Measurements from ENCODE around the gene GTF2IRD1. TPM values are rescaled to one million over a fixed set of nuclear protein-coding genes. Genes with fewer than 3 reads are reported as not detected.

Gene GTF2IRD1
- total RNA-seq, 1 experiment from 2014 or later, result 34.3 TPM

DNA sequence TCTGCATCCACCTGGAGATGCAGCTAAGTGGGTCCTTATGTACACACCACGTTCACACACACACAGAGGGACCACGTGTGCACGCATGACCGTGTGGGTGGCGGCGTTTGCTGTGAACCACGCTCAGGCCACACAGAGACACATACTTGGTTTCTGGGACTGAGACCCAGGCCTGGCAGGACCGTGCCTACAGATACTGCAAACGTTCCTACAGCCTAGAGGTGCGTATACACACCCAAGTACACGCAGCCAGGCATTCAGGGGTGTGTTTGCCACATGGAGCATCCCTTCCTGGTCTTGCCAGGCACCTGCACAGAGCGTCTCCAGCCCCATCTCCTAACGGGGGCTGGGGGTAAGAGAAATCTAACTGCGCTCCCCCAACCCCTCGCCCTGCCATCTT, 49.0 kb upstream of the GTF2IRD1 start:
- peaks cover 5 to 15% of the 10 kb centered on the region in 2 experiments for H3K4me1 Mint-ChIP-seq
- H3T11ph ChIP-seq (ENCODE audit: low read length), result no peak overlapping the region
- no peak overlapping the region for H4K5ac ChIP-seq (ENCODE audit: insufficient read length, low read depth, low read length)
- H3K27me3 Mint-ChIP-seq (ENCODE audit: low read depth), result peaks cover 7% of the 10 kb centered on the region
- DNase-seq, result no peak
- no peak overlapping the region for H3K14ac ChIP-seq (ENCODE audit: insufficient read depth, low read length)
- no CpG with 5 or more reads among the region's 15 CpGs for WGBS (ENCODE audit: extremely low coverage, insufficient read length, low lambda C conversion rate)
- H2AFZ ChIP-seq (ENCODE audit: low read length), result no peak overlapping the region
- H4K8ac ChIP-seq (replicated peaks; ENCODE audit: insufficient read length, low read depth, low read length), result no peak overlapping the region
- no peaks in the 10 kb centered on the region; a peak in 1 of 5 replicates for H3K9me3 Mint-ChIP-seq
- no peak overlapping the region for H2BK12ac ChIP-seq (ENCODE audit: insufficient read length, low read depth, low read length)
- no peaks in the 10 kb centered on the region for H3K4me1 ChIP-seq (ENCODE audit: insufficient read depth, low read length)
- H3K27ac Mint-ChIP-seq, result no peak overlapping the region
- H3K36me3 Mint-ChIP-seq (ENCODE audit: insufficient read depth in 1 of 3, low read depth in 3 of 3), result peaks cover 6 to 12% (median 9%) of the 10 kb centered on the region in 3 experiments; a peak in 6 of 7 replicates
- H2BK5ac ChIP-seq (ENCODE audit: insufficient read length, low read length), result no peak overlapping the region
- no peaks in the 10 kb centered on the region for H3K23me2 ChIP-seq (ENCODE audit: insufficient read length, low read depth, low read length, poor library complexity, severe bottlenecking)
- H2BK120ac ChIP-seq (ENCODE audit: low read depth, low read length, poor library complexity, severe bottlenecking), result no peak overlapping the region
- H2BK15ac ChIP-seq (ENCODE audit: low read depth, low read length), result no peak overlapping the region
- H4K91ac ChIP-seq (ENCODE audit: insufficient read length, low read depth, low read length), result no peak overlapping the region
- no peak overlapping the region for H3K27ac ChIP-seq (ENCODE audit: insufficient read length, low read depth, low read length)
- H2AK5ac ChIP-seq (ENCODE audit: insufficient read length, low read length), result no peak overlapping the region
- TF ChIP-seq, protein P1, sequence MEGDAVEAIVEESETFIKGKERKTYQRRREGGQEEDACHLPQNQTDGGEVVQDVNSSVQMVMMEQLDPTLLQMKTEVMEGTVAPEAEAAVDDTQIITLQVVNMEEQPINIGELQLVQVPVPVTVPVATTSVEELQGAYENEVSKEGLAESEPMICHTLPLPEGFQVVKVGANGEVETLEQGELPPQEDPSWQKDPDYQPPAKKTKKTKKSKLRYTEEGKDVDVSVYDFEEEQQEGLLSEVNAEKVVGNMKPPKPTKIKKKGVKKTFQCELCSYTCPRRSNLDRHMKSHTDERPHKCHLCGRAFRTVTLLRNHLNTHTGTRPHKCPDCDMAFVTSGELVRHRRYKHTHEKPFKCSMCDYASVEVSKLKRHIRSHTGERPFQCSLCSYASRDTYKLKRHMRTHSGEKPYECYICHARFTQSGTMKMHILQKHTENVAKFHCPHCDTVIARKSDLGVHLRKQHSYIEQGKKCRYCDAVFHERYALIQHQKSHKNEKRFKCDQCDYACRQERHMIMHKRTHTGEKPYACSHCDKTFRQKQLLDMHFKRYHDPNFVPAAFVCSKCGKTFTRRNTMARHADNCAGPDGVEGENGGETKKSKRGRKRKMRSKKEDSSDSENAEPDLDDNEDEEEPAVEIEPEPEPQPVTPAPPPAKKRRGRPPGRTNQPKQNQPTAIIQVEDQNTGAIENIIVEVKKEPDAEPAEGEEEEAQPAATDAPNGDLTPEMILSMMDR (conservative IDR thresholded peaks at IDR 0.05), result no peak
- H3K9ac ChIP-seq (ENCODE audit: extremely low read depth, insufficient read length, low read length), result no peak overlapping the region
- H3K79me2 ChIP-seq (ENCODE audit: insufficient read depth, low read length), result no peaks in the 10 kb centered on the region
- H3K79me1 ChIP-seq (ENCODE audit: insufficient read depth, low read depth, low read length, poor library complexity, severe bottlenecking), result no peaks in the 10 kb centered on the region
- H3K23ac ChIP-seq (ENCODE audit: insufficient read length, low read depth, low read length), result no peak overlapping the region
- no peaks in the 10 kb centered on the region for H4K20me1 ChIP-seq (ENCODE audit: control insufficient read depth, insufficient read depth, insufficient read length)
- H3K4me2 ChIP-seq (ENCODE audit: insufficient read depth, insufficient read length, low read length), result no peak overlapping the region
- H3K4me3 Mint-ChIP-seq, result no peak overlapping the region
- no peak overlapping the region for H3K4ac ChIP-seq (ENCODE audit: low read depth, low read length)
- no peaks in the 10 kb centered on the region for H3K27me3 ChIP-seq (ENCODE audit: insufficient read depth, low read length)
- H3K56ac ChIP-seq (ENCODE audit: insufficient read length, low read depth, low read length), result no peak overlapping the region
- no peak overlapping the region for H3K18ac ChIP-seq (ENCODE audit: insufficient read length, low read depth, low read length)
- H2BK20ac ChIP-seq (ENCODE audit: low read depth, low read length, poor library complexity, severe bottlenecking), result no peak overlapping the region
- H3K9me3 ChIP-seq (ENCODE audit: control insufficient read depth, low read depth, low read length), result no peaks in the 10 kb centered on the region

Measured in H9 (cell line).